GM23338 (cell line): ENCODE measurements around the gene SART3. TPM values are rescaled to one million over a fixed set of nuclear protein-coding genes. Genes with fewer than 3 reads are reported as not detected.

ENCODE experiments used
- ATAC-seq: fragments of 200-7000 bp; cut with Tn5 transposase; 3 replicates; pipeline ENCODE4 v1.9.1; 2020
- DNase-seq: peaks from one replicate; pipeline ENCODE4 v3.0.0-alpha.2; 2015; ENCODE audit warnings: low spot score
- H2AFZ ChIP-seq: fragments of 200-600 bp; sonication (generic); 2 replicates; pipeline ENCODE4 v1.8.0; 2016; ENCODE audit warnings: antibody characterized with exemption, mild to moderate bottlenecking, moderate library complexity
- H3F3A ChIP-seq: fragments of 200-600 bp; sonication (generic); replicated peaks from 2 replicates; pipeline ENCODE4 v1.8.0; 2017; ENCODE audit warnings: antibody characterized with exemption, mixed run types, low read depth
- H3K27ac ChIP-seq: fragments of 200-600 bp; sonication (generic); 2 replicates; pipeline ENCODE4 v1.6.1; 2016; ENCODE audit warnings: low read depth
- H3K27me3 ChIP-seq: fragments of 200-600 bp; sonication (generic); 2 replicates; pipeline ENCODE4 v1.8.0; 2016; ENCODE audit warnings: mild to moderate bottlenecking, mixed run types, moderate library complexity; ENCODE audit not compliant: insufficient read depth
- H3K36me3 ChIP-seq: fragments of 200-600 bp; sonication (generic); 2 replicates; pipeline ENCODE4 v1.8.0; 2016; ENCODE audit warnings: mild to moderate bottlenecking; ENCODE audit not compliant: insufficient read depth
- H3K4me1 ChIP-seq: fragments of 200-600 bp; sonication (generic); 2 replicates; pipeline ENCODE4 v1.8.0; 2016; ENCODE audit warnings: mild to moderate bottlenecking, moderate library complexity; ENCODE audit not compliant: insufficient read depth
- H3K4me2 ChIP-seq: fragments of 200-600 bp; sonication (generic); 2 replicates; pipeline ENCODE4 v1.7.1; 2017; ENCODE audit warnings: mixed run types
- H3K4me3 ChIP-seq: fragments of 200-600 bp; sonication (generic); 2 replicates; pipeline ENCODE4 v1.6.1; 2016; ENCODE audit warnings: mixed run types
- H3K79me2 ChIP-seq: fragments of 200-600 bp; sonication (generic); replicated peaks from 2 replicates; pipeline ENCODE4 v1.8.0; 2017; ENCODE audit warnings: mild to moderate bottlenecking; ENCODE audit not compliant: insufficient read depth
- H3K9me2 ChIP-seq: fragments of 200-600 bp; sonication (generic); 2 replicates; pipeline ENCODE4 v1.8.0; 2017; ENCODE audit not compliant: insufficient read depth
- H4K20me1 ChIP-seq: fragments of 200-600 bp; sonication (generic); replicated peaks from 2 replicates; pipeline ENCODE4 v1.8.0; 2017; ENCODE audit warnings: mild to moderate bottlenecking; ENCODE audit not compliant: insufficient read depth
- H3K27ac Mint-ChIP-seq: 2 replicates; pipeline ENCODE4 v1.8.0; 2020; ENCODE audit warnings: inconsistent platforms, mild to moderate bottlenecking, moderate library complexity, mixed read lengths
- H3K27me3 Mint-ChIP-seq: 3 replicates; pipeline ENCODE4 v1.8.0; 2022; ENCODE audit warnings: low read depth, mild to moderate bottlenecking, moderate library complexity, mixed read lengths, inconsistent platforms; ENCODE audit not compliant: insufficient read depth, poor library complexity
- H3K36me3 Mint-ChIP-seq: 3 replicates; pipeline ENCODE4 v1.8.0; 2021; ENCODE audit warnings: low read depth, mild to moderate bottlenecking, inconsistent platforms, moderate library complexity, mixed read lengths
- H3K4me1 Mint-ChIP-seq: 3 replicates; pipeline ENCODE4 v1.8.0; 2020; ENCODE audit warnings: mild to moderate bottlenecking, inconsistent platforms, mixed read lengths
- H3K4me3 Mint-ChIP-seq: 3 replicates; pipeline ENCODE4 v1.8.0; 2021; ENCODE audit warnings: moderate library complexity, mild to moderate bottlenecking, inconsistent platforms, mixed read lengths
- H3K9me3 Mint-ChIP-seq: 3 replicates; pipeline ENCODE4 v1.8.0; 2020; ENCODE audit warnings: moderate library complexity, mild to moderate bottlenecking, inconsistent platforms, mixed read lengths
- JUNB ChIP-seq: IDR thresholded peaks from one replicate; pipeline ENCODE4 v1.6.1; 2016; ENCODE audit warnings: antibody characterized with exemption; ENCODE audit not compliant: unreplicated experiment
- NANOG ChIP-seq: IDR thresholded peaks from 2 replicates; pipeline ENCODE4 v1.6.1; 2016; ENCODE audit warnings: antibody characterized with exemption, borderline replicate concordance
- POLR2AphosphoS5 ChIP-seq: IDR thresholded peaks from 2 replicates; pipeline ENCODE4 v1.6.1; 2016; ENCODE audit warnings: antibody characterized with exemption, low read depth
- STAT1 ChIP-seq: IDR thresholded peaks from one replicate; pipeline ENCODE4 v1.6.1; 2016; ENCODE audit warnings: antibody characterized with exemption; ENCODE audit not compliant: unreplicated experiment
- polyA plus RNA-seq: library from polyadenylated mRNA; unstranded; fragments of >200 nt; fragmentation: Nextera tagmentation; extraction: Ambion mirVana; gene quantifications from 2 replicates; pipeline ENCODE4 v1.2.1, GENCODE V29; 2016
- total RNA-seq: library from RNA; depleted of rRNA; stranded (reverse); fragments of >200 nt; shearing (Covaris generic); gene quantifications from 2 replicates; pipeline ENCODE4 v1.2.3, GENCODE V29; 2014
- TF ChIP-seq, protein P1 (sequence below): fragments of 250-450 bp; sonication (Bioruptor Pico); IDR thresholded peaks from 2 replicates; pipeline ENCODE4 v1.5.0; 2020; ENCODE audit warnings: mild to moderate bottlenecking, moderate library complexity
- TF ChIP-seq, protein P2 (sequence below): IDR thresholded peaks from one replicate; pipeline ENCODE4 v1.6.1; 2018; ENCODE audit warnings: antibody characterized with exemption; ENCODE audit not compliant: unreplicated experiment
- TF ChIP-seq, protein P3 (sequence below), 2 experiments: fragments of 200-600 bp in 1 of 2; sonication (generic) in 1 of 2; conservative IDR thresholded peaks; 2 replicates each; pipeline versions ENCODE4 v1.5.1 to v1.6.1; 2016 to 2017; ENCODE audit warnings: antibody characterized with exemption in 2 of 2, low read depth in 2 of 2, mild to moderate bottlenecking in 2 of 2, moderate library complexity in 1 of 2

Gene SART3
- total and polyA plus RNA-seq, 2 experiments from 2014 or later, result 49.8 to 112 TPM

DNA sequence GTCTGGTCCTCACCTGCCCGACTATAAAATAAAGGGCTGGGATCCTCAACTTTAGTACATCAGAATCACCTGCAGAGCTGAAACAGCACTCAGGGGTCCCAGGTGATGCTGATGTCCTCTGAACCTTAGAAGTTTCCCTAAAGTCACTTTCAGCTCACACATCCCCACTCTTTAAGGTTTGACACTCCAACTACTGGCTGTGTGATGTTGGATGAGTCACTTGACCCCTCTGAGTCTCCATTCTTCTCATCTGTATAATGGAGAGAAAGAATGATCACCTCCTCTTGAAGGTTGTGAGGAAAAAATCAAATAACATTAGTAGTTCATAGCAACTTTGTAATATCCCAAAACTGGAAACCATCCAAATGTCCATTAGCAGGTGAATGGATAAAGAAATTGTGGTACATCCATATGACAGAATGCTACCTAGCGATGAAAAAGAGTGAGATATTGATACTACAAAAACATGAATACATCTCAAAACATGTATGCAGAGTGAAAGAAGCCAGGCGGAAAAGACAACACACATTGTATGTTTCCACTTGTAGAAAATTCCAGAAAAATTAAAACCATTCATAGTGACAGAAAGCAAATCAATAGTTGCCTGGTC, 23.6 kb upstream of the SART3 start (continued):
- TF ChIP-seq, protein P1, sequence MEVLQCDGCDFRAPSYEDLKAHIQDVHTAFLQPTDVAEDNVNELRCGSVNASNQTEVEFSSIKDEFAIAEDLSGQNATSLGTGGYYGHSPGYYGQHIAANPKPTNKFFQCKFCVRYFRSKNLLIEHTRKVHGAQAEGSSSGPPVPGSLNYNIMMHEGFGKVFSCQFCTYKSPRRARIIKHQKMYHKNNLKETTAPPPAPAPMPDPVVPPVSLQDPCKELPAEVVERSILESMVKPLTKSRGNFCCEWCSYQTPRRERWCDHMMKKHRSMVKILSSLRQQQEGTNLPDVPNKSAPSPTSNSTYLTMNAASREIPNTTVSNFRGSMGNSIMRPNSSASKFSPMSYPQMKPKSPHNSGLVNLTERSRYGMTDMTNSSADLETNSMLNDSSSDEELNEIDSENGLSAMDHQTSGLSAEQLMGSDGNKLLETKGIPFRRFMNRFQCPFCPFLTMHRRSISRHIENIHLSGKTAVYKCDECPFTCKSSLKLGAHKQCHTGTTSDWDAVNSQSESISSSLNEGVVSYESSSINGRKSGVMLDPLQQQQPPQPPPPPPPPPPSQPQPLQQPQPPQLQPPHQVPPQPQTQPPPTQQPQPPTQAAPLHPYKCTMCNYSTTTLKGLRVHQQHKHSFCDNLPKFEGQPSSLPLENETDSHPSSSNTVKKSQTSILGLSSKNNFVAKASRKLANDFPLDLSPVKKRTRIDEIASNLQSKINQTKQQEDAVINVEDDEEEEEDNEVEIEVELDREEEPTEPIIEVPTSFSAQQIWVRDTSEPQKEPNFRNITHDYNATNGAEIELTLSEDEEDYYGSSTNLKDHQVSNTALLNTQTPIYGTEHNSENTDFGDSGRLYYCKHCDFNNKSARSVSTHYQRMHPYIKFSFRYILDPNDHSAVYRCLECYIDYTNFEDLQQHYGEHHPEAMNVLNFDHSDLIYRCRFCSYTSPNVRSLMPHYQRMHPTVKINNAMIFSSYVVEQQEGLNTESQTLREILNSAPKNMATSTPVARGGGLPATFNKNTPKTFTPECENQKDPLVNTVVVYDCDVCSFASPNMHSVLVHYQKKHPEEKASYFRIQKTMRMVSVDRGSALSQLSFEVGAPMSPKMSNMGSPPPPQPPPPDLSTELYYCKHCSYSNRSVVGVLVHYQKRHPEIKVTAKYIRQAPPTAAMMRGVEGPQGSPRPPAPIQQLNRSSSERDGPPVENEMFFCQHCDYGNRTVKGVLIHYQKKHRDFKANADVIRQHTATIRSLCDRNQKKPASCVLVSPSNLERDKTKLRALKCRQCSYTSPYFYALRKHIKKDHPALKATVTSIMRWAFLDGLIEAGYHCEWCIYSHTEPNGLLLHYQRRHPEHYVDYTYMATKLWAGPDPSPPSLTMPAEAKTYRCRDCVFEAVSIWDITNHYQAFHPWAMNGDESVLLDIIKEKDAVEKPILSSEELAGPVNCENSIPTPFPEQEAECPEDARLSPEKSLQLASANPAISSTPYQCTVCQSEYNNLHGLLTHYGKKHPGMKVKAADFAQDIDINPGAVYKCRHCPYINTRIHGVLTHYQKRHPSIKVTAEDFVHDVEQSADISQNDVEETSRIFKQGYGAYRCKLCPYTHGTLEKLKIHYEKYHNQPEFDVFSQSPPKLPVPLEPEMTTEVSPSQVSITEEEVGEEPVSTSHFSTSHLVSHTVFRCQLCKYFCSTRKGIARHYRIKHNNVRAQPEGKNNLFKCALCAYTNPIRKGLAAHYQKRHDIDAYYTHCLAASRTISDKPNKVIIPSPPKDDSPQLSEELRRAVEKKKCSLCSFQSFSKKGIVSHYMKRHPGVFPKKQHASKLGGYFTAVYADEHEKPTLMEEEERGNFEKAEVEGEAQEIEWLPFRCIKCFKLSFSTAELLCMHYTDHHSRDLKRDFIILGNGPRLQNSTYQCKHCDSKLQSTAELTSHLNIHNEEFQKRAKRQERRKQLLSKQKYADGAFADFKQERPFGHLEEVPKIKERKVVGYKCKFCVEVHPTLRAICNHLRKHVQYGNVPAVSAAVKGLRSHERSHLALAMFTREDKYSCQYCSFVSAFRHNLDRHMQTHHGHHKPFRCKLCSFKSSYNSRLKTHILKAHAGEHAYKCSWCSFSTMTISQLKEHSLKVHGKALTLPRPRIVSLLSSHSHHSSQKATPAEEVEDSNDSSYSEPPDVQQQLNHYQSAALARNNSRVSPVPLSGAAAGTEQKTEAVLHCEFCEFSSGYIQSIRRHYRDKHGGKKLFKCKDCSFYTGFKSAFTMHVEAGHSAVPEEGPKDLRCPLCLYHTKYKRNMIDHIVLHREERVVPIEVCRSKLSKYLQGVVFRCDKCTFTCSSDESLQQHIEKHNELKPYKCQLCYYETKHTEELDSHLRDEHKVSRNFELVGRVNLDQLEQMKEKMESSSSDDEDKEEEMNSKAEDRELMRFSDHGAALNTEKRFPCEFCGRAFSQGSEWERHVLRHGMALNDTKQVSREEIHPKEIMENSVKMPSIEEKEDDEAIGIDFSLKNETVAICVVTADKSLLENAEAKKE (CRISPR knock-in tag), result no peak
- TF ChIP-seq POLR2AphosphoS5 (no peak), NANOG (no peak)

DNA sequence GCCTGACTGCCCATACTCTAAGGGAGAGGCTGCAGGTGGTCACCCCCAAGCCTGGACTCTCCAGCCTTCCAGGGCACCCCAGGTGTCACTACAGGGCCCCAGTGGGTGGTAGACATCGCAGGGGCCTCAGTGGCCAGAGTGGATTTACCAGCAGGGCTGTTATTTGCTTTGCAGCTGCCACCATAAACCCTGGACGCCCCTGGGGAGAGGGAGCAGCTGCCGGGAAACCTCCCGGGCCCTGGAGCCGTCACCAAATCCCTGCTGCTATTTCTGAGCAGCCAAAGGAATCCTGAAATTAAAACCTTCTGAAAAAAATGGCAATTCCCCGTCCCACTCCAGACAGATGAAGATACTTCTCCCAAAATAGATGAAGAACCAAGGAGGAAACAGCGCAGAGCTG, 23.0 kb upstream of the SART3 start:
- no peak overlapping the region for H3K27ac Mint-ChIP-seq
- DNase-seq (no peak), ATAC-seq (no peak)
- TF ChIP-seq JUNB (no peak), STAT1 (no peak)
- TF ChIP-seq, protein P2, sequence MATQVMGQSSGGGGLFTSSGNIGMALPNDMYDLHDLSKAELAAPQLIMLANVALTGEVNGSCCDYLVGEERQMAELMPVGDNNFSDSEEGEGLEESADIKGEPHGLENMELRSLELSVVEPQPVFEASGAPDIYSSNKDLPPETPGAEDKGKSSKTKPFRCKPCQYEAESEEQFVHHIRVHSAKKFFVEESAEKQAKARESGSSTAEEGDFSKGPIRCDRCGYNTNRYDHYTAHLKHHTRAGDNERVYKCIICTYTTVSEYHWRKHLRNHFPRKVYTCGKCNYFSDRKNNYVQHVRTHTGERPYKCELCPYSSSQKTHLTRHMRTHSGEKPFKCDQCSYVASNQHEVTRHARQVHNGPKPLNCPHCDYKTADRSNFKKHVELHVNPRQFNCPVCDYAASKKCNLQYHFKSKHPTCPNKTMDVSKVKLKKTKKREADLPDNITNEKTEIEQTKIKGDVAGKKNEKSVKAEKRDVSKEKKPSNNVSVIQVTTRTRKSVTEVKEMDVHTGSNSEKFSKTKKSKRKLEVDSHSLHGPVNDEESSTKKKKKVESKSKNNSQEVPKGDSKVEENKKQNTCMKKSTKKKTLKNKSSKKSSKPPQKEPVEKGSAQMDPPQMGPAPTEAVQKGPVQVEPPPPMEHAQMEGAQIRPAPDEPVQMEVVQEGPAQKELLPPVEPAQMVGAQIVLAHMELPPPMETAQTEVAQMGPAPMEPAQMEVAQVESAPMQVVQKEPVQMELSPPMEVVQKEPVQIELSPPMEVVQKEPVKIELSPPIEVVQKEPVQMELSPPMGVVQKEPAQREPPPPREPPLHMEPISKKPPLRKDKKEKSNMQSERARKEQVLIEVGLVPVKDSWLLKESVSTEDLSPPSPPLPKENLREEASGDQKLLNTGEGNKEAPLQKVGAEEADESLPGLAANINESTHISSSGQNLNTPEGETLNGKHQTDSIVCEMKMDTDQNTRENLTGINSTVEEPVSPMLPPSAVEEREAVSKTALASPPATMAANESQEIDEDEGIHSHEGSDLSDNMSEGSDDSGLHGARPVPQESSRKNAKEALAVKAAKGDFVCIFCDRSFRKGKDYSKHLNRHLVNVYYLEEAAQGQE, result no peak
- TF ChIP-seq, protein P3, sequence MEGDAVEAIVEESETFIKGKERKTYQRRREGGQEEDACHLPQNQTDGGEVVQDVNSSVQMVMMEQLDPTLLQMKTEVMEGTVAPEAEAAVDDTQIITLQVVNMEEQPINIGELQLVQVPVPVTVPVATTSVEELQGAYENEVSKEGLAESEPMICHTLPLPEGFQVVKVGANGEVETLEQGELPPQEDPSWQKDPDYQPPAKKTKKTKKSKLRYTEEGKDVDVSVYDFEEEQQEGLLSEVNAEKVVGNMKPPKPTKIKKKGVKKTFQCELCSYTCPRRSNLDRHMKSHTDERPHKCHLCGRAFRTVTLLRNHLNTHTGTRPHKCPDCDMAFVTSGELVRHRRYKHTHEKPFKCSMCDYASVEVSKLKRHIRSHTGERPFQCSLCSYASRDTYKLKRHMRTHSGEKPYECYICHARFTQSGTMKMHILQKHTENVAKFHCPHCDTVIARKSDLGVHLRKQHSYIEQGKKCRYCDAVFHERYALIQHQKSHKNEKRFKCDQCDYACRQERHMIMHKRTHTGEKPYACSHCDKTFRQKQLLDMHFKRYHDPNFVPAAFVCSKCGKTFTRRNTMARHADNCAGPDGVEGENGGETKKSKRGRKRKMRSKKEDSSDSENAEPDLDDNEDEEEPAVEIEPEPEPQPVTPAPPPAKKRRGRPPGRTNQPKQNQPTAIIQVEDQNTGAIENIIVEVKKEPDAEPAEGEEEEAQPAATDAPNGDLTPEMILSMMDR (conservative IDR thresholded peaks at IDR 0.05; ENCODE audit: low read depth in 2 of 2), result no peak

More for the DNA sequence above, 23.0 kb upstream of the SART3 start:
- H3K4me1 ChIP-seq, result no peaks in the 10 kb centered on the region; the same call in 1 of the 2 replicates
- H3K36me3 ChIP-seq, result no peaks in the 10 kb centered on the region
- peaks cover 2% of the 10 kb centered on the region; the same call in 1 of the 2 replicates for H3K9me2 ChIP-seq
- no peaks in the 10 kb centered on the region for H4K20me1 ChIP-seq
- H3F3A ChIP-seq, result no peaks in the 10 kb centered on the region
- H3K4me1 Mint-ChIP-seq, result peaks cover 14% of the 10 kb centered on the region
- H3K9me3 Mint-ChIP-seq, result peaks cover 2% of the 10 kb centered on the region; the same call in 1 of the 3 replicates
- H3K4me2 ChIP-seq, result no peak overlapping the region
- no peak overlapping the region for H2AFZ ChIP-seq
- H3K27me3 Mint-ChIP-seq, result peaks cover 4% of the 10 kb centered on the region
- peaks cover 2% of the 10 kb centered on the region; the same call in 1 of the 3 replicates for H3K36me3 Mint-ChIP-seq
- H3K27ac ChIP-seq, result no peak overlapping the region
- H3K79me2 ChIP-seq, result no peaks in the 10 kb centered on the region
- no peak overlapping the region for H3K4me3 ChIP-seq
- no peak overlapping the region for H3K4me3 Mint-ChIP-seq
- no peaks in the 10 kb centered on the region for H3K27me3 ChIP-seq
